SK-N-MC (cell line): Measurements from ENCODE around the gene MFN1.

Source experiments
- EZH2 ChIP-seq: fragments of 200-600 bp; sonication (generic); IDR thresholded peaks from one replicate; pipeline ENCODE4 v1.6.1; 2017; ENCODE audit warnings: antibody characterized with exemption
- POLR2AphosphoS5 ChIP-seq: IDR thresholded peaks from 2 replicates; pipeline ENCODE4 v1.6.1; 2012; ENCODE audit warnings: mild to moderate bottlenecking, low read depth, low read length, borderline replicate concordance

- TF ChIP-seq EZH2 (no peak), POLR2AphosphoS5 (no peak)
Observed at GRCh38 chr3:179299316-179299715, 48.2 kb upstream of the MFN1 start.
